GM21367 (cell line): ENCODE data around the gene ZBTB2.
"Not testable (repeated sequence)": the region's sequence is repeated elsewhere in the genome, so short reads cannot be mapped to it uniquely, and the experiment has no call there.

Experiments
- ATAC-seq: cut with Tn5 transposase; IDR thresholded peaks from one replicate; pipeline ENCODE4 v1.9.1; 2021; ENCODE audit not compliant: unreplicated experiment

Gene ZBTB2

DNA sequence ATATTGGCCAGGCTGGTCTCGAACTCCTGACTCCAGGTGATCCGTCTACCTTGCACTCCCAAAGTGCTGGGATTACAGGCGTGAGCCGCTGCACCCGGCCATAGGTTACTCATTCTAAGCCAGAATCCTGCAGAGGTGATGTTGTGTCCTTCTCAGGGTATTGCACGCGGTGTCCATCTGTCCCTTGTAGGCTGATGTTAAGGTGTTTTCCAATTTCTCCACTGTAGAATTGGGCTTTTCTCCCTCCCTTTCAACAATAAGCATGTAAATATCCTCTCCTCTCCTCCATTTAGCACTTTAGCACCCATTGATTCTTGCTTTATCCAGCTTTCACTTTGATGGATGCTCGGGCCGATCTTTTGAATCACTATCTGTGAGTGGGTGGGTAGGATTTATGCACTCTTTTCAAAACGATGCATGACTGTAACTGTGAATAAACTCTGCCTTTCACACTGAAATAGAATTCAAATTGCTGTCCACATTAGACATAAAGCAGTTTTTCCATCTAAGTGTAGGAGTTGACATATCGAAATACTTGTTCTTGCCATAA is 52.6 kb downstream of the ZBTB2 start:
- no peak for ATAC-seq

DNA sequence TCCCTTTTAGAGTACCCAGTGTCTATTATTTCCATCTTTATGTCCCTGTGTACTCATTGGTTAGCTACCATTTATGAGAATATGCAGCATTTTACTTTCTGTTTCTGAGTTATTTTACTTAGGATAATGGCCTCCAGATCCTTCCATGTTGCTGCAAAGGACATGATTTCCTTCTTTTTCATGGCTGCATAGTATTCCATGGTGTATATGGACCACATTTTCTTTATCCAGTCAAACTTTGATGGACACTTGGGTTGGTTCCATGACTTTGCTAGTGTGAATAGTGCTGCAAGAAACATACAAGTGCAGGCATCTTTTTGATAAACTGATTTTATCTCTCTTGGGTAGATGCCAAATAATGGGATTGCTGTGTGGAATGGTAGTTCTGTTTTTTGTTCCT is 55.4 kb downstream of the ZBTB2 start:
- no peak for ATAC-seq

DNA sequence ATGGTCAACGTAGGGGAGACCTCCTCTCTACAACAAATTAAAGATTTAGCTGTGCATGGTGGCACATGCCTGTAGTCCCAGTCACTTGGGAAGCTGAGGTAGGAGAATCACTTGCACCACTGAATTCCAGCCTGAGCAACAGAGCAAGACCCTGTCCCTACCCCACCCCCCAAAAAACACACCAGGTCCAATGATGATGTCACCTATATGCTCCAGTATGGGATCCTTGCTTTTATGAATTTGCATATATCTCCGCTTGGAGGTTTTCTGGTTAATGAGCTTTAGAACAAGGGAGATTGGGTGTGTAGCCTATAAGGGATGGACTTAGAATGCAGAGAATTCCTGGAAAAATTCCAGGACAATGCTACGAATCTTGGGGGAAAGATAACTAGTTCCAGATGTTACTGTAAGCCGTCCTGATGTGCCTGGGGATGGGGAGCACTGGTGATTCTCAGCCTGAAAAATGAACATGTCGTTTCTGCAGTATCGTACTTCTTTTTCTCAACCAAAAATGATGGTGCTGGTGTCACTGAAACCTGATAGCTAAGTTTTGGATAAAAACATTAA is 61.1 kb downstream of the ZBTB2 start:
- ATAC-seq, result no peak

DNA sequence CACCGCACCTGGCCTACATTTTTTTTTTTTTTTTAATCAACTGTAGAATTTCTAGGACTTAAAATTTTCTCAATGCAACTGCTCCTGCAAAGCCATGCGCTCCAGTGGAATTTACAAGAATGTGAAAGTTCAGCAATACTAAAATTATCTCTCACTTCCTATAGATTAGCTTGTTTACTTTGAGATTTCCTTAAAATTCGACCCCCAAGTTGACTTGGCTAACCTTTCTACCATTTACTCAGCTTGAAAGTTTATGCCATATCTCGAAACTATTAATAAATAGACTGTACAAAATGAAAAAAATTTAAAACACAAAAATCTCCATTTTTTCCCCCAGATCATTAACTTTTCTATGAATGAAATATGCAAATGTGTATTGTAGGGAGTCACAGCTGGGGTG is 64.3 kb downstream of the ZBTB2 start:
- ATAC-seq, result no peak

DNA sequence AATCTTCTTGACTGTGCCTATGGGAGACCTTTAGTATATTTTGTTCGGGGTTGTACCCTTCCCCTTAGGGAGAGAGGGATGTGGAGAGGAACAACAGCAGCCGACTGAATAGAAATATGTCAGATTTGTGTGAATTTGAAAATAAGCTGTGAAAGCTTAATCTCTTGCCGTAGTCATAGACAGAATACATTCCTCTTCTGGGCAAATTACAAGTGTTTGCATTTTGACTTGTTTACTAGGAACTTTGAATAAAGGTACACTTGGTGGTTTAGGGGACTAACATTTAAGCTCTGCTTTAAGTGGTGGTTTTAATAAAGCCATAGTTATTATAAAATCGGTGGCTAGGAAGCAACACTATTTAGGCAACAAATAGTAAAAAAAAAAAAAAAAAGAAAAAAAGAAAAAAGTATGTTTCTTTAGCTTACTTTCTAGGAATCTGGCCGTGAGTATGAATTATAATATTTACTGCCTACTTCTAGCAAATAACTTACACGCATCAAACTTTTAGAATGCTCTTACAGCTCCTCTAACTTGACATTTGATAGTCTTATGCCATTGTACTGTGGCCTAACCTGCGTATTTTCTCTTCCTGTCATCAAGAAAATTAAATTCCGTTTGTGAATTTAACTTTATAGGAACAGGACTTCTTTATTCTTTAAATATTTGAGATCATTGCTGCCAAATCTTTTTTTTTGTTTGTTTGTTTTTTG is 65.1 kb downstream of the ZBTB2 start:
- ATAC-seq, result no peak

DNA sequence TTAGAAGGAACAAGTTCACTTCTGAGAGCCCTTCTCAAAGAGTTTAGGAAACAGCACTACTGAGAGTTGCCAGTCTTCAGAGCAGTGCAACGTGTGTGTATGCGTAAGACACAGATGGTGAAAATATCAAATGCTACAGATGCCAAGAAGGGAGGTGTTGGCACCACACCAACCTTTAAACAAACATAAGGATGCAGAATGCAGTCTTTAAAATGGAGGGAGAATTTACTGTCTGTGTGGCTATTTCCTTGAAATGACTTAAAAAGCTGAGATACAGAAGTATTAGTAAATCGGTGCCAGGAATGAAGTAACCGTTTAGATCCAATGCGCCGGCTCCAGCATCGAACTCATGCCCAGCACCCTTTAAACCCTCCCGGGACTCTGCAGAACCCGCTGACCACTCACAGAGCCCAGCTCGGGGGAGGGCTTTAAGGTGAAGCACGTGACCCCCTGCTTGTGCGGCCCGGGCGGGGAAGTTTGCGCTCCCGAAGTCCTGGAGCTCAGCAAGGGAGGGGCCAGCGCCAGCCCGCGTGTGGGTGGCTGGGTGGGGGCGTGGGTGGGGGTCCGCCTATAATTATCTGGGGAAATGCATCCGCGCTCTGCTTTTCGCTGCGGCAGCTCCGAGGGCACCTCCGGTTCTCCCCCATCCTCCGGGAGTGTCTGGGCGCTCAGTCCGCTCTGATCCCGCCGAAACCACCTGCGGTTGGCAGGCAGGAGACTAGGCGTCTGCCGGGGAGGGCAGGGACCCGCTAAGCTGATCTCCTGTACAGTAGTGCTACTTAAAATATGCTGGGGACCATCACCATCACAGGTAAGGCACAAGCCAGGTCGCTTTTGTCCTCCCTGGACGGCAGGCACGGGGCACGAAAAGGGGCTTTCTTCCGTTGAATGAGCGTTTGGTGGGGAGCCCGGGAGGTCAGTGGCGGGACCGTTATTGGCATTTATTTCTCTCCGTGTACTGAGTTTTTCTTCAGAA is 66.0 kb downstream of the ZBTB2 start:
- no peak for ATAC-seq

DNA sequence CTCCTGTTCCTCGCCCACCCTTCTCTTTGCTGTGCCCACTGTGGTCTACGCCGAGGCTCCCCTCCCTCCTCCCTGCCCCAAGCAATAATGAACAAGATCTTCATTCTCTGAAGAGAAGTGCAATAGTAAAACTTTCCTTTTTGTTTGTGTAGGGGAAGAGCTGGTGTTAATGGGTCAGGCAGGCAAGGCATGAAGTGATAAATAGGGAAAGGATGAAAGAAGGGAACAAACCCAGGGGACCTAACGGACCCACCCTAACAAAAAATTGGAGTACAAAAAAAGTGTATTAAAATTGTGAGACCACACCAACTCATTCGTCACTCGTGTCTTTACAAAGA is 66.9 kb downstream of the ZBTB2 start:
- peak; percentile 14 for ATAC-seq

DNA sequence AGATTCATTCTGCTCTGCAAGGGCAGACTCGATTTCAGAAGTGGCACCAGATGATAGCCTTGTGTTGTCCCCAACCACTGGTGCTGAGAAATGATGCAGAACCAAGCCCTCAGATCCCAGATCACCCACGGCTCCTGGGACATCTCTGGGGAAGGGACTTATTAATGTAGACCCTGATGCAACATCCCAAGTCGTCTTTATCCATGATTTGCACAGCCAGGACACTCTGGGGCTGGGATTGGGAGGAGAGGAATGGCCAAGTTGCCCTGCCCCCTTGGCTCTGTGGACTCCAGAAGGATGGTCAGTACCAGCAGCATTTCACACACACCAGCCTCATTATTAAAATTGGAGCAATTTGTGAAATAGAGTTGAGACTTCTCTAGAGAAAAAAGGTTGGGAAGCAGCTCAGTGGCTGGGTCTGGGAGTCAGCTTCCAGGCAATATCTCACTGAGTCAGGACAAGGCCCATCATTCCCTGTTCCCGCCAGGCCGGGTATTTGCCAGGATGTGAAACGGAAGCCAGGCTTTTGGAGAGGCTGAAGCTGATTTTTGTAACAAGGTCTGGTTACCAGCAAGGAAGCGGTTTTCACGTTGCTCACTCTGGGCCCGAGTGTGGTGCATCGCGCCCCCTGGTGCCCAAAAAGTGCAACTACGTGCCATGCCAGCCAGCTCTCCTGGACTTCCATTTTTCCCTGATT is 67.4 kb downstream of the ZBTB2 start:
- ATAC-seq, result peak; percentile 75

DNA sequence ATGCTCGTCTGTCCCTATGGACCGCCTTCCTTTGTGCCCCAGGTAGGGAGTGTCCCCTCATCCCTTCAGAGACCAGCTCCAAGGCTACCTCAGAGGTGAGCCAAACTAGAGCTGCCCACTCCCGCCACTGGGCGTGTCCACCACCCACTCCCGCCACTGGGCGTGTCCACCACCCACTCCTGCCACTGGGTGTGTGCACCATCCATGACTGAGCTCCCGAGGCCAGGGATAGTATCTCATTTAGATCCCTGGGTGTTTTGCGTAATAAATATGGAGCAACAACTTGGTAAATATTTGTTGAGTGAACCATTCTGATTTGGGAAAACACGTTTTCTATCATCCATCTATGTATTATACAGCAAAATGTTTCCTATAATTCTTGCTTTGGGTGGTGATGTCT is 68.8 kb downstream of the ZBTB2 start:
- ATAC-seq, result no peak

DNA sequence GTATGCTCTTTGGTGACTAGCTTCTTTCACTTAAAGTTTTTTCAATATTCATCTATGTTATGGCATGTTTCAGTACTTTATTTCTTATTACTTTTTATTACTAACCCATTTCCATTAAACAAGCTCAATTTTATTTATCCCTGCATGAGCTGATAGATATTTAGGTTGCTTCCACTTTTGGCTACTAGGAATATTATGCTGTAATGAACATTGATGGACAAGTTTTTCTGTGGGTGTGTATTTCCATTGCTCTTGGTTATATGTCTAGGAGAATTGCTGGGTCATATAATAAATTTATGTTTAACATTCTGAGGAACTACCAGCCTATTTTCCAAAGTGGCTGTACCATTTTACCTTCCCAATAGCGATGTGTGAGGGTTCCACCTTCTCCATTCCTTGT is 69.9 kb downstream of the ZBTB2 start:
- ATAC-seq, result no peak

DNA sequence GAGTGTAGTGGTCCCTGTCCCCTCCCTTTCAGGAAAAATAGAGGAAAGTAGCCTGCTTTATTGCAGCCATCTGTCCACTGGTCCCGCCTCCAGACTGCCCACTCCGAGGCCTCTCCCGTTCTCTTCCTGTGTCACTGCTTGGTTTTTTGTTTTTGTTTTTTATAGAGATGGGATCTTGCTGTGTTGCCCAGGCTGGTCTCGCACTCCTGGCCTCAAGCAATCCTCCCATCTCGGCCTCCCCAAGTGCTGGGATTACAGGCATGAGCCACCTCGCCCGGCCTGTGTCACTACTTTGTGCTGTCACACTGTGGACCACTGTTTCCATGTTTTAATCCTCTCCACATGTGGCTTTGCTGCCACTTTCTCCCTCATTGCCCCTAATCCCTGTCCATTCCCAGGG is 71.2 kb downstream of the ZBTB2 start:
- ATAC-seq, result no peak

DNA sequence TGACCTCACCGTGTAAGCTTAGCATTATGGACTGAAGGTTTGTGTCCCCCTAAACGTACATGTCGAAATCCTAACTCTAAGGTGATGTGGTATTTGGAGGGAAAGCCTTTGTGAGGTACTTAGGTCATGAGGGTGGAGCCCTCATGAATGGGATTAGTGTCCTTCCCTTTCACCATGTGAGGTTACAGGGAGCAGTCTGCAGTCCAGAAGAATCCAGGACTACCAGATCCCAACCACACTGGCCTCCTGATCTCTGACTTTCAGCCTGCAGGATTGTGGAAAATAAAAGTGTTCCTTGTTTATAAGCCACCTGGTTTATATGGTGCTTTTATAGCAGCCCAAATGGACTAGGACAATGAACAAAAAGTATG is 73.4 kb downstream of the ZBTB2 start:
- no peak for ATAC-seq

DNA sequence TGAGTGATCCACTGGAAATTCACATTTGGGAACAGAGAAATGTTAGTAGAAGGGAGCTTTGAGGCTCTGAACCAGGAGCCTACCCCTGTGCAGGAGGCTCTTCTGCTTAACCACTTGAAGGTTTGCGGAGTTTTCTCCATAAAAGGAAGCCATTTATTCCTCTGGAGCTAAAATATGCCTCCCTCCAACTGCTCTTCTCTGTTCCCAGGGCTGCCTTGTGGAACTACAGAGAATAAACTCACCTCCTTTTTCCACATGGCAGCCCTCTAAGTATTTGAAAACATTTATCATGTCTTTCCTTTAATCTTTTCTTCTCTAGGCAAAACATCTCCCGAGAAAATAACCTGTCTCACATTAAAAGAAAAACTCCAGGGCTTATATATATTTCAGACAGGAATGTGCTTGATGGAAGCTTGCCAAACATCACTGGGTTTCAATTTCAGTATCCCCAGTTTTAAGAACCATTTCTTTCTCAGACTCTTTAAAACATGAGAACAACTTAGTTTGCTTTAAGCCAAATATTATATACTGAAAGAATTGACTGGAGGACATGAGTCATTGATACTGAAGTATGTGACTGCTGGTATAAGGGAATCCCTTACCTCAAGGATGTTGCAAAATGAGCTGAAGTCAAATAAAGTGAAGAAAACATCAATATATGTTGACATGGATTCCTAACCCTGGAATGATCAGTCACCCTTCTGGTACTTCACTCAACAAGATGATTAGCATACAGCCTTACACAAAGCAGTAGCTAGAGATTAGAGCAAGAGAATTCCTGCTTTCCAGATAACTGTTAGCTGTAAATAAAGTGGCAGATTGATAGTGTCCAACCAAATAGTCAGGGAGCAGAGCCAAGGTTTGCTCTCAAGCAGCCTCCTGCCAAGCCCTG is 74.0 kb downstream of the ZBTB2 start:
- no peak for ATAC-seq

DNA sequence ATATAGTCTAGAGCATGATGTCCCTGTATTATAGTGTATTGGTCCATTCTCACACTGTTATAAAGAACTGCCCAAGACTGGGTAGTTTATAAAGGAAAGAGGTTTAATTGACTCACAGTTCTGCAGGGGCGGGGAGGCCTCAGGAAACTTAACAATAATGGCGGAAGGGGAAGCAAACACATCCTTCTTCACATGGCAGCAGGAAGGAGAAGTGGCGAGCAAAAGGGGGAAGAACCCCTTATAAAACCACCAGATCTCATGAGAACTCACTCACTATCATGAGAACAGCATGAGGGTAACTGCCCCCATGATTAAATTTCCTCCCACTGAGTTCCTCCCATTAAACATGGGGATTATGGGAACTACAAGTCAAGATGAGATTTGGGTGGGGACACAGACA is 75.7 kb downstream of the ZBTB2 start:
- not testable (repeated sequence) for ATAC-seq
